HG03520 (cell line): Measurements from ENCODE around the gene EFNA3.

ENCODE experiments used
- ATAC-seq: cut with Tn5 transposase; IDR thresholded peaks from one replicate; pipeline ENCODE4 v1.9.1; 2021; ENCODE audit warnings: mild to moderate bottlenecking, moderate library complexity; ENCODE audit not compliant: unreplicated experiment

The EFNA3 gene, protein sequence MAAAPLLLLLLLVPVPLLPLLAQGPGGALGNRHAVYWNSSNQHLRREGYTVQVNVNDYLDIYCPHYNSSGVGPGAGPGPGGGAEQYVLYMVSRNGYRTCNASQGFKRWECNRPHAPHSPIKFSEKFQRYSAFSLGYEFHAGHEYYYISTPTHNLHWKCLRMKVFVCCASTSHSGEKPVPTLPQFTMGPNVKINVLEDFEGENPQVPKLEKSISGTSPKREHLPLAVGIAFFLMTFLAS

DNA sequence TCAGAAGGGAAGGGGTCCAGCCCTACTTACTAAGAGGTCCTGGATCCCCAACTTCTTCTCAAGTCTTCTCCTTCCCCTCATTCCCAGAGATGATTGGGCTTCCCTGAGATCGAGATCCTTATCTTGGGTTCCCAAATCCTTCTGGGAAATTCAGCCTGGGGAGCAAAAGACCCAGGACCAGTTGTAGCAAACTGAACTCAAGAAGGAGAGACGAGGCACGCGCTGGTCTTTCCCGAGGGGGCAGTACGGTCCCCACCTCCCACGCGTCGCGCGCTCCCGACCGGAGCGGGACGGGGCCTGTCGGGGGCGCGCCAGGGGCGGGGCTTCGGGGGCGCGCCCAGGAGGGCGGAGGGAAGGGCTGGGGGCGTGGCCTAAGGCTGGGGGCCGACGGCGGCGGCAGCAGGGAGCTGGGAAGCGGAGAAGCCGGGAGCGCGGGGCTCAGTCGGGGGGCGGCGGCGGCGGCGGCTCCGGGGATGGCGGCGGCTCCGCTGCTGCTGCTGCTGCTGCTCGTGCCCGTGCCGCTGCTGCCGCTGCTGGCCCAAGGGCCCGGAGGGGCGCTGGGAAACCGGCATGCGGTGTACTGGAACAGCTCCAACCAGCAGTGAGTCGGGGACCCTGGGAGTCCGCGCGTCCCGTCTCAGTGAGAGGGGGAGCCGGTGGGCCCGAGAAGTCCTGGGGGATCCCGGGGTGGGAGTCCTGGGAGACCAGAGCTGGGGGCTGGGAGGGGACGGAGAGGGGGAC, at the start of gene EFNA3:
TSS of gene EFNA3 (plus strand) at position 369 of the 741 bp plus-strand sequence. CDS start at position 474, 105 bp downstream.
- no peak for ATAC-seq

DNA sequence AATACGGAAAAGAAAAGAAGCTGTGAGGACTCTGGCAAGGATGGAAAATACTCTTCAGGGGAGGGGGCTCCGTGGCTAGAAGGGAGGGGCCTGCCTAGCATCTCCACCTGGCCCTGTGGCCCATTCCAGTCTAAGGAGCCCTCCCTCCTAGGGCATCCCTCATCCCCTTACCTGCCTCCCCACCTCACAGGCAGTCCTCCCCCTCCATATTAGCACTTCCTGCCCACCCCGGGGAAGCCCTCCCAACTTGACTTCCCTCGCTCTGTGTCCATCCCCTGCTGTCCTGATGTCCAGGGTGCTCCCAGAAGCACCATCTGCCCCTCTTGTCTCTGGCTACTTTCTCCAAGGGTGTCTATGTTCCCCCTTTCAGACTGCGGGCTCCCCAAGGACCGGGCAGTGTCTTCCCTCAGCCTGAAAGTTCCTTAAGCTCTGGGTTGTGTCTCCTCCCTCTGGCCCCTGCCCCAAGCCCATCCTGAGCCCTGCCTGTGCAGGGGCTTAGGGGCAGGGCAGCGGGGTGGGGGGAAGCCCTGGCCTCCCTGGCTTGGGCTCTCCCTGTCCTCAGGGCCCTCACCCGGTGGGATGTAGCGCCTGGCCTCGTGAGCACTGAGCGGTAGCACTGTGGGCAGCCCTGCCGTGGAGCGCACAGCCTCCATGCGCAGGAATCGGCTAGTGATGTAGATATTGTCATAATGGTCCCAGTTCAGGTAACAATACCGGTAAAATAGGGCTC, 49.0 kb upstream of the EFNA3 start:
- ATAC-seq = no peak

DNA sequence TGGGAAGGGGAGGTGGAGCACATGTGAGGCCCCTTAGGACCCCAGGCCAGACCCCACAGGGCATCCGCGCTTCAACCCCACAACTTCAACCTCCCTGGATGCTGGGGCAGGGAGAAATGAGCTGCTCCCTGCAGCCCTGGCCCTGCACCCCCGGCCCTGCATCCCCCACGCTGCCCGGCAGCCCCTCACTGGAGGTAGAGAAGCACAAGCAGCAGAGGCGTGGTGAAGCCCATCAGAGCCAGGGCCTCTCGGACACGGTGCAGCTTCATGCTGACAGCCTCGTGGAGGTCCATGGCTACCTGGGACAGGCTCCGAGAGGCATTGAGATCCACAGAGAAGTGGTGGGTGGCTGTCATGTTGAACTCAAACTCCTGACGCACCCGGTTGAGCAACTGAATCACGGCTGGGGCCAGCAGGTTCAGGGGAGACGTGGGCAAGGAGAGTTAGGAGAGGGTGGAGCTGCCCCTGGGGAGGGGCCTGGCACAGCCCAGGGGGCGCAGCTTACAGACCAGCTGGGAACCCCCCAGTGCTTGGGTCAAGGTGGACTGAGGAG, 48.3 kb upstream of the EFNA3 start:
- no peak for ATAC-seq

DNA sequence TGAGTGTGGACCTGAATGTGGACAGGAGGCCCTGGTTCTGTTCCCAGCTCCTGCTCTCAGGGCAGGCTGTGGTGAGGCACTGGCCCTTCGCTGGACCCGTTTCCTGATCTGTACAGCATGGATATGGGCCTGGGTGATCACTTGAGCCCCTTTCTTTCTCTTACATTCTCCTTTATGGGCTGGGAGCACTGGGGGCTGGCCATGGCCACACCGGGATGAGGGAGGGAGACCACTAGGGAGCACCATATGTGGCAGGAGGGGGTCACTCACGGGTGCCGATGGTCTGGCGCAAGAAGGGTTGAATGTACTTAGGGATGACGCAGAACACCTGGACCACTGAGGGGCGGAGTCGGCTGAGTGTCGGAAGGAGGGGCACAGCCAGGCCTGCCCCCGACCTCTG, 47.7 kb upstream of the EFNA3 start:
- ATAC-seq = no peak

DNA sequence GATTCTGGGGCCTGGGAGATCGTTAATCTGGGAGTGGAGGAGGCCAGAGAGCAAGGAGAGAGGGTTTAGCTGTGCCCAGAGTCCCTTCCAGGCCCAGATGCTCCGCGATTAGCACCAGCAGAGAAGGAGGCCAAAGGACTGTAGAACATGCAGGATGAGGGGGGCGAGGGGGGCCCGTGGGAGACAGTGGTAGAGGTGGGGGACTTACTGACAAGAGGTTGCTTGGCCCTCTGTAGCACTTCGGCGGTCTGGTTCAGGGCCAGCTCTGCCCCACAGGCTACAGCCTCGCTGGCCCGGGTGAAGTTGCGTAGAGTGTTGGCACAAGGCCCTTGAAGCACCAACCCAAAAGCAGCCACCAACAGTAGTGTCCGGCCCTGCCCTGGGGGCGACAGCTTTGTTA, 45.8 kb upstream of the EFNA3 start:
- no peak for ATAC-seq

DNA sequence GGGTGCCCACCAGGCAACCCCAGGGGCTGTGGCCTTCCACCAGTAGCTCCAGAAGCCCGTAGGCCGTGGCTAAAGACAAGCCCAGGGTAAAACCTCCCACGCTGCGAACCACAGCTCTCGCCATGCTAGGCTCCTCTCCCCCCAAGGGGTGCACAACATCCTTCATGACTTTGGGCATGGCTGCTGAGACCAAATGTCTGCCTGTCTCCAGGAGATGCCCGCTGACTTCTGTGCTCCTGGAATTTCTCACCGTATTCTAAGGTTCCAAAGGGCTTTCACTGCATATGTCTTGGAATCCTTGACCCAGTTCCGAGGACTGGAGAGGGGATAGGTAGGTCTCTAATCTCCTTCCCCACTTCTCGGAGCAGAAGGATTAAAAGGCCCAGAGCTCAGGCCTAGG, 45.1 kb upstream of the EFNA3 start, which contains the start of the genes DCST1 and DCST2:
TSS of gene DCST1 (plus strand) at position 301 of the 400 bp plus-strand sequence. CDS start 213 bp downstream, outside the sequence.
TSS of gene DCST2 (minus strand) at position 258 of the 400 bp plus-strand sequence. CDS start at position 178, 80 bp downstream.
- ATAC-seq = no peak

DNA sequence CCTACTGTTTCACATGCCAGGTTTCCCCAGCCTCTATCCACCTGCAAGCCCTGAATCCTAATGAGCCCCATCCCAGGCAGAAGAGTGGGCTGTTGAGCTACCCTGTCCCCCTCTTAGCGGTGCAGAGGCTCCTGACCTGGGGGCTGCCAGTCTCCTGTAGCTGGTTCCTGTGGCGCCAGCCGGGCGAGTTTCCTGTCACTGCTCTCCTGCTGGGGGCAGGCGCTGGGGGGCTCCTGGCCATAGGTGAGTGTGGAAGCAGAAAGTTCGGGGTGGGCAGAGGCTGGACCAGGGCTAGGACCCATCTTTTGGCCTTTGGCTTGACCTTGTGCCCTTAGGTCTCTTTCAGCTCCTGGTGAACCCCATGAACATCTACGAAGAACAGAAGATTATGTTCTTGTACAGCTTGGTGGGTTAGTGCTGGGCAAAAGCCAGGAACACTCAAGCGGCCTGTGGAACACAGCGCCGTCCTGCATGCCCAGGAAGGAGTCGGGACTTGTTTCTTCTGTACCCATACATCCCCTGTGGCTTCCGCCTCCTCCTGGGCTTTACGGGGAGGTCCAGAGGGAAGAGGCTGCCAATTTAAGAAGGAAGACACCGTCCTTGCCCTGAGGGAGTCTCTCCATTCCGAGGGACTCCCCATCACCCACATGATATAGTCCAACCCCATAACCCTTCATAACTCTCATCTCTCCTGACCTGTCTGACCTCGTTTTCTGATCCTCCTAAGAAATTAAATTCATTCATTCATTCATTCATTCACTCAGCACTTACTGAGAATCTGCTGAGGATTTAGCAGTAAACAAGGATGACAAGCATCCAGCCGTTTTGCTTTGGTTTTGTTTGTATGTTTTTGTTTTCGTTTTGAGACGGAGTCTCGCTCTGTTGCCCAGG, 44.1 kb upstream of the EFNA3 start:
- ATAC-seq = no peak

DNA sequence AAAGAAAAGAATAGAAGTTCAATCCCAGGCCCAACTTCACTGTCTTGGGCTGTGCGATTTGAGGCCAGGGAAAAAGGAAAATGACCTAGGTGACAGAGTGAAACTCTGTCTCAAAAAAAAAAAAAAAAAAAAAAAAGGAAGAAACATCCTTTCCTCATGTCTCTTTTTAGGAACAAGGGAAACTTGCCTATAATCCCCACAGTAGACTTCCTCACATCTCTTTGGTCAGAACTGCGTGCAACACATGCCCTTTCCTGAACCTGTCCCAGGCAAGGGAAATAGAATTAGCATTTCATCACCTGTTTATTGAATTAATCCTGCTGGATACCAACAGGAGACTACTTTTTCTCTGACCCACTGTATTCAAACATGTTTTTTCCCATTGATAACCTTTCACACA, 42.7 kb upstream of the EFNA3 start:
- ATAC-seq = no peak

DNA sequence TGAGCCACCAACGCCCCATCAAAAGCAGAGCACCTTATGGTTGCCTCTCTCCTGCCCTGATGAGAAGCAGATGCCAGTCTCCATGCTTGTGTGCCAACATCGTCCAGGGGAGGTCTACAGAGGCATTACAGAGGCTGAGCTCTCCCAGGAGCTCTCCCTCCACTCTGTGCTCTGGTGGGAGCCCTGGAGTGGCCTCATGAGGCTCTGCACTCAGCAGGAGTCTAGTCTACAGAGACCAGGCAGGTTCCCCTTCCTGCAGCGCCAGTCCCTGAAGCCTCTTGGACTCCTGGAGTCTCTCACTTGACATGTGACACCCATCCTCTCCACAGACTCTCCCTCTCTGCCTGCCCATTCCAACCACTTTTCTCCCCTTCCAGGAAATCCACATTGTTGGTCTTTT, 41.6 kb upstream of the EFNA3 start:
- no peak for ATAC-seq

DNA sequence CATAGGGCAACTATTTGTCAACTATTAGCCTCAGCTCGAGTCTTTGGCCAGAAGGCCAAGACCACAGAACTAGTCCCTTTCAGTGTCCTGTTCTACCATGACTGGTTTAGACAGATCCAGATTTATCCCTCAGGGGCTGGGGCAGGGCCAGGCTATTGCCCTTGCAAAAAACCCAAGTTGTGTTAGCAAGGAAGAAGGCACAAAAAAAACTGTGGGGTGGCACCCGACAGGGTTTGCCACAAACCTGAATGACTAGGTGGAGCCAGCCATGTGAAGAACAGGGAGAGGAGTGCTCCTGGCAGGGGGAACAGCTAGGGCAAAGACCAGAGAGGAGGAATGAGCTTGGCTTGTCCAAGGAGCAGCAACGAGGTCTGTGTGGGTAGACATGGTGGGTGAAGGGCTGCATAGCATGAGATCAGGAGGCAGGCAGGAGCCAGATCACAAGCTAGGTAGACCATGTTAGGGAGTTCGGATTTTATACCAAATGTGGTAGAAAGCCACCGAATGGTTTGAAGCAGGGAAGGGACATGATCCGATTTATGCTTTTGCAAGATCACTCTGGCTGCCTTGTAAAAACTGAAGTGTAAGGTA, 40.7 kb upstream of the EFNA3 start:
- ATAC-seq = no peak

DNA sequence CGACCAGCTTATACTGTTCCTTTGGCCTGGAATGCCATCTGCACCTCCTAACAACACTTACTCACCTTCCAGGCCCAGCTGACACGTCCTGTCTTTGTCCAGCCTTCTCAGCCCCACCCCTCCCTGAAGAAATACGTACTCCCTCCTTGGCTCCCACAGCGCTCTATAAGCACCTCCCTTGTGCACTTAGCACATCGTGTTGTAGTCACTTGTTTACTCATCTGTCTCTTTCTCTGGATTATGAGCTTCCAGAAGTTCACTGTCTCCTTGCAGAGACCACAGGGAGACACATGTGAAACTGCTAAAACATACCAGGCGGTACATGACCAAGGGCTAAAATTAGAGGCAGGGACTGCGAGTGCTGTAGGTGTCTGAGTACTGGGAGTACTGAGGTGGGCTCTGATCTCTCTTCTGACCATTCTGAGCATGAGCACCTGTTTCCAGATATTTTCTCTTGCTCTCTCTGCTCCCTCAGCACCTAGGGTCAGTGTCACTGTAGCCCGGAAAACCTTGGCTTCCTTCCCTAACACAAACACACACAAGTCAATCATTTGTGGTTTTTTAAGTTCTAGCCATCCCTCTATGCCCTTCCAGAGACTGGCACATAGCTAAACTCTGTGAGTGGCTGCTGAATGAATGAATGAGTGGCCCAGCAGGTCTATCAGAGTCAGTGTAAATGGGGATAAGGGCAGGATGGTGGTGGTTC, 39.9 kb upstream of the EFNA3 start:
- ATAC-seq = no peak

DNA sequence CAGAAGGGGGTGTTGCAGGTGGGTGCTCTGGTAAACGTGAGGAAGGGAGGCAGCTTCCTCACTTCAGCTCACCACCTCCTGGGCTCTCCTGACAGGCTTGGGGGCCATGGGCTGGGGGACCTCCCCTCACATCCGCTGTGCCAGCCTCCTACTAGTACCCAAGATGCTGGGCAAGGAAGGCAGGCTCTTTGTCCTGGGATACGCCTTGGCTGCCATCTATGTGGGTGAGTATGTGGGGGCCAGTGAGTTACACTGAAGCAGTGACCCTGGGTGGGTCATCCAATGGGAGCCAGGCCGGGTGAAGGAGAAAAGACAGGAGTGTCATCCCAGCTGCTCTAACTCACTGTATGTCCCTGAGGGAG, 39.3 kb upstream of the EFNA3 start:
- no peak for ATAC-seq

DNA sequence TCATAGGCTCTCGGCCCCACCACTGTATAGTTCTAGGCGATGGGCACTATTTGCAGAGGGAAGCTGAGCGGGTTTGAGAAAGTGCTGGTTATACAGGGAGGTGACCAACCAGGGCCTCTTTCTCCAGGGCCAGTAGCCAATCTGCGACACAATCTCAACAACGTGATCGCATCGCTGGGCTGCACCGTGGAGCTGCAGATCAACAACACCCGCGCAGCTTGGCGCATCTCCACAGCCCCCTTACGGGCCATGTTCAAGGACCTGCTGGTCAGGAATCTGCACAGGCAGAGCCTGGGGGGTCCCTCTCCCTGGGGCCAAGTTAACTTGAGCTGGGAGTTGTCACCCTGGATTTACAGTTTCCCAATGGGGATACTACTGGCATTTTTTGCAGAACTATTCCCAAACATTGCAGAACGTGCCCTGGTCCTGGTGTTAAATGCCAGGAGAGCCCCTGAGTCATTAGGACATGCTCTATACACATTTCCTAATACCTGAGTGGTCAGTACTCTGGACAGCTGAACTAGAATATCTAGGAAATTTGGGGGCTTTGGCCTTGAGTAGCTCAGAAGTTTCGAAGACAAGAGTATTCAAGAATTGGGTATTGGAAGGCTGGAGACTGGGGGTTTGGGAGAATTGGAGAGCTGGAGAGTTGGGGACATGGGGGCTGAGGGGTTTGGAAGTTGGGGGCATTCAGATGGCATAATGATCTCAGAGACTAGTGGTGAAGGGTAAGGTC, 38.1 kb upstream of the EFNA3 start:
- ATAC-seq = no peak

DNA sequence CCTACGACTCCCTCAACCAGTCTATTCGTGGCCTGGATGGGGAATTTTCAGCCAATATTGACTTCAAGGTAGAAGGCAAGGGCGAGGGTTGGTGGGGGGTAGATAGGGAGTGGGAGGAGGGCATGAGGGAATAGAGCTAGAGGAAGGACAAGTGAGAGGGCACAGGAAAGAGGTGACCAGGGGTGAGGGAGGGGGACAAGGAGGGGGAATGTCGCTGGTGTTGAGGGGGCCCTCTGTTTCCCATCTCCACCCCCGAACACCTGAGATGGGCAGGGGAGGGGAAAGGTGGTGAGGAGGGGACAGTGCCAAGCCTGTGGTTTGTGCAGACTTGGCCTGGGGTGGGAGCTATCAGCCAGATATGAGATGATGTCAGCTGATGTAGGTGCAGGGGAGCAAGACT, 35.8 kb upstream of the EFNA3 start:
- no peak for ATAC-seq

DNA sequence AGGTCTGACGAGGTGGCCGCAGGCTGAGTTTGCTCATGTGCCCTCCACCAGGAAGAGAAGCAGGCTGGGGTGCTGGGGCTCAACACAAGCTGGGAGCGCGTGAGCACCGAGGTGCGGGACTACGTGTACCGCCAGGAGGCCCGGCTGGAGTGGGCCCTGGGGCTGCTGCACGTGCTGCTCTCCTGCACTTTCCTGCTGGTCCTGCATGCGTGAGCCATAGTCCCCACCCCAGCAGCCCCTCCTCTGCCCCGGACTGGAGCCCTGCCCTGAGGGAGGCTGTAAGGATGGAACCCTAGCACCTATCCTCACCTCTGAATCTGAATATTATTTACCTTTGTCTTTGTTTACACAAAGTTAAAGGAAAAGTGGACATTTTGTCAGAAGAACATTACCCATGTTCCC, 35.3 kb upstream of the EFNA3 start:
- ATAC-seq = no peak

DNA sequence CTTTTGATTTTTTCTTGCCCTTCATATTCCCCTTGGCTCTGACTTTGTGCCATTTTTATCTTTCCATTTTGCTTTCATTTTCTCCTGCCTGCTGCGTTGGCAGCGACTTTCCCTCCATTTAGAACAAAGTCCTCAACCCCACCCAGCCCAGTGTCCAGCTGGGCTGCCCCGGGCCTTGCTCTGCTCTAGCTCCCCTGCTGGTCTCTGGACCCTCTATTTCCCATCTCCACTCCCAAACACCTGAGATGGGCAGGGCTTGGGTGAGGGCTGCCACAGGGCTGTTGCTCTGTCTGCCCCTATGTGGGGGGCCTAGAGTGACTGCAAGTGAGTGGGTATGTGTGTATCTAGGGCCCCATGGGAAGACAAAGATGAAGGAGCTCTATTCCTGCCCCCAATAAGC, 34.8 kb upstream of the EFNA3 start:
- ATAC-seq = no peak

DNA sequence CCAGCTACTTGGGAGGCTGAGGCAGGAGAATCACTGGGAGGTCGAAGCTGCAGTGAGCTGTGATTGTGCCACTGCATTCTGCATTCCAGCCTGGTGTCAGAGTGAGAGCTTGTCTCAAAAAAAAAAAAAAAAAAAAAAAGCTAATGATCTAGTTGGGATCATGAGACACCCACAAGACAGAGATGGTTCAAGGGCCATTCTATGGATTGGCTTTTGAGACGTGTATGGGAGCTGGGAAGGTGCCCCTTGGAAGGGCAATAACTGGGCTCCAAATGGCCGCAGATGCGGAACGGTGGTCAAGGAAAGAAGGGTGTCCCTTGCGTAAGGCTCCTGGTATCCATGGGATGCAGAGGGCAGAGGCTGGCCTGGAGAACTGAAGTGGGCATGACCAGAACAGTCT, 34.3 kb upstream of the EFNA3 start:
- no peak for ATAC-seq

DNA sequence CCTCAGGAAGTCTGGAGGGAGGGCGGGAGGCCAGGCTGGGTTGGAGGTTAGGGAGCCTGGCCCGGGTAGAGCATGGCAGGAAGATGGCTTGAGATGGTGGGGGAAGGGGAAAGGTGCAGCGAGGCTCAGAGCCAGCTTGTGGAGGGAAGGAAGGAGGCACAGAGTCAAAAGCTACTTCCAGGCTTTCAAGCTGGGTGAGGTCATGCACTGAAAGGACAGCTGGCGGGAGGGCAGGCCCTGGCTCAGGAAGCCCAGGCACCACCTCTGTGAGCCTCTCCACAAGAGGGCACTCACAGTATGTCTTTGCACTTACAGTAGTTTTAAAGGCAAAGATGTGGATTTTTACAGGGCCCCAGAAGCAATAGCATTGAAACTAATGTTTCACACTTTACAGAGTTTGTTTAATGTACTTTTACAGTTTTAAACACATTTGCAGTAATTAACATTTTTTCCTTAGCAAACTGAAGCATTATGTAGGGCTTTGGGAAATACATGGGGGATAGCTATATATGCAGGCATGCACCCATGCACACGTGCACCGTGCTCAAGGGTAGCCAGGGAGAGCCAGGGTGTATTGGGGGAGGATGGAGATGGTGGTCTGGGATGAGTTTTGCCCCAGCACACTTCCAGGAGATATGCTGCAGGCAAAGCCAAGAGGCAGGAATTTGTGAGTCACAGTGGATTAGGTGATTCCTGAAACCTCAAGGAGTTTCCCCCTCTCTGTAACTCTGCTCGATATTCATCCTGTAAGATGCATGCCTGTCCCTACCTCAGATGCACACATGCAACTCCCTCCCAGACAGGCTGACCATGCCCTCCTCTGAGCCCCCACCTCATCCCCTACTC, 33.6 kb upstream of the EFNA3 start:
- no peak for ATAC-seq
